Occipital lobe (tissue), 2 donors: ENCODE results near the gene TCFL5. TPM values are rescaled to one million over a fixed set of nuclear protein-coding genes. Genes with fewer than 3 reads are reported as not detected.
"Not testable (repeated sequence)": the region's sequence is repeated elsewhere in the genome, so short reads cannot be mapped to it uniquely, and the experiment has no call there.

Experiments
- DNase-seq: peaks from one replicate; lab custom pipeline; 2025; lab: John Stamatoyannopoulos, UW
- total RNA-seq: library from RNA; depleted of rRNA; stranded (reverse); fragments of >200 nt; gene quantifications from one replicate; pipeline ENCODE4 v1.2.3, GENCODE V29; 2014

TCFL5 gene
- total RNA-seq, 1 donor from 2014 or later = 12.3 TPM

DNA sequence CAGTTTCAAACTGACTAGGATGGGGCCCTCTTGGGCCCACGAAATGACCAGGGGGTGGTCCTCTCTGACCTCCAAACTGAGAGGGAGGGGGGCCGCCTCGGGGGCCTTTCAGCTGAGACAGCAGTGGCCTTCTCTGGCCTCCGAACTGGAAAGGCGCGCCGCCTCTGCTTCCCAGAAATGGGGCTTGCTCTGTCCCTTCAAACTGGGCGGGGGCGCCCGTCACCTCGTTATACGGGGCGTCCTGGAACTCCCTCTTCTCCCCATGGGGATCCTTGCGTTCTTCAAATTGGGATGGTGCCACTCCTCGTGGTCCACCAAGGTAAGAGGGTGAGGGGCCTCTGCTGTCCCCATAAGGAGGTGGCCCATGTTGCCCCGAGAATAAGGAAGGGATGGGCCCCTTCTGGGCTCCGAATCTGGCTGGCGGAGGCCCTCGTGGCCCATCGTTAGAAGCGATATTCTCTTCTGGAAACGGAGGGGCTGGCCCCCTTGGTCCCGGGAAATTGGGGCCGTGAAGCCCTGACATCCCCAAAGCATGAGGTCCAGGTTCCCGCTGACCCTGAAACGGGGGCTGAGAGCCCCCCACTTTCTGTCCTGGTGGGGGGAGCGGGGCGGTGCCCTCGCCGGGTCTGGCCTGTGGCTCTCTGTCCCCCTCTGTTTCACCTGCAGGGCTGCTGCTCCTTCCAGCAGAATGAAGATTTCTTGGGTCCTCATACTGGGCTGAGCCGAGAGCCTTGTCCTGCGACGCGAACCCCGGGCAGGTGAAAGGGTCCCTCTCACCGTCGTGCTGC, 18.7 kb upstream of the TCFL5 start:
- DNase-seq = no peak

DNA sequence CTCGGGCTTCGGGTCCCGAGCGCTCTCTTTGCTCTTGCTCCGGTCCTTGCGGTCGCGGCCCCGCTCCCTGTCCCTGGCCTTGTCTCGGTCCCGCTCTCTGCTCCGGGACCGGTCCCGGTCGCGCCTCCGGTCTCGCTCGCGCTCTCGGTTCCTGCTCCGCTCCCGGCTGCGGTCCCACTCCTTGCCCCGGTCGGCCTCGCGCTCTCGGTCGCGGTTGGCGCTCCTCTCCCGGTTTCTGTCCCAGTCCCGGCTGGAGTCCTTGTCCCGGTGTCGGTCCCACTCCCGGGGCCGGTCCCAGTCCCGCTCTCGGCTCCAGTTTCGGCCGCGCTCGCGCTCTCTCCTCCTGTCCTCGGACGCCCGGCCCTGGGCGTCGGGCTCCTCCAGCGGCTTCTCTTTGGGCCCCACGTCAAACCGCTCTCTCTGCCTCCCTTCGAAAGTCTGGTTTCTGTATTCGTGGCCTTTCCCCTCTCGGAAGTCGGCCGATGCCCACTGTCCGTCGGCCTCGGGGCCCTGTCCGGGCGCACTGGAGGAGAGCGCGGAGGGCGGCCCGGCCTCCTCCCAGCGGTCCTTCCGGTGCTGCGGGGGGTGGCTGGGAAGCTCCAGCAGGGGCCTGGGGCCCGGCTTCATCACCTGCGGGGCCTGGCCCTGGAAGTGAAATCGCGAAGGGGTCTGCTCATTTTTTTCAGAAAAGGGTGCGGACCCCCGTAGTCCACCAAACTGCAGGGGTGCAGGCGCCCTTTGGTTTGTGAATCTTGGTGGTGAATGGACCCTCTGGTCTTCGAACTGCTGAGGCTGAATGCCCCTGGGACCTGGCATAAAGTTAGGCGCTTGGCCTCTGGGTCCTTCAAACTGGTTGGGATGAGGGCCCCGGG, 17.9 kb upstream of the TCFL5 start:
- DNase-seq = no peak

DNA sequence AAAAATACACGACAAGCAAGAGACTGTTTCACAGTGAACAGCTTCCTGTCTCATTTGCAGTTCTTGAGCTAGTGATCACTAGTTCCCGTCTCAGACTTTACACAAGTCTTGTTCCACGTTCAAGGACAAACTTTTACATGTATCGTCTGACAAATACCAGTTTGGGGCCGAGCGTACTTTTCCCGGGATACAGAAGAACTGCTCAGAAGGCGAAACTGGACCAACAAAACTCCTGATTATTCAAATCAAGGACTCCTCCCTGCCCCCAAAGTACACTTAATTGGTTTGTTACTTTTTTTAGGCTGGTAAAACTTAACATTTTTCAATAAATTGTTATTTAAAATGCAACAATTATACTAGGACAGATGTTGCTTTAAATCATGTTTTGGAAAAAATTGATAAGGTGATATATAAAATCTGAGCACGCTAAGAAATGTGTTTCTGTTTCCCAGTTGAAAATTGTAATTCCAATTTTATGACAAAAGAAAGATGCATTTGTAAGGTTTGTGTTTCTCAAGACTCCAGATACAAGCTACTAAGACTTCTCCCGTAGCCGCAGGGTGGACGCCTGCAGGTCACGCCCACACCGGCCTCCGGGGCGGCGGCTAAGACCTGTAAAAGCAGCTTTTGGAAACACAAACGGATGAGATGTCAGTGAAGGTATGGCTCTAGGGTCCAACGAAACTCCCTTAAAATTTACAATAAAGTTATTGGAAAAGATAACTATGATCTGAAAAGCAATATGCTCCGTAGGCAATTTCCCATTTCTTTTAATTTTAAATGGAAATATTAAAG, 16.8 kb upstream of the TCFL5 start:
- no peak for DNase-seq

DNA sequence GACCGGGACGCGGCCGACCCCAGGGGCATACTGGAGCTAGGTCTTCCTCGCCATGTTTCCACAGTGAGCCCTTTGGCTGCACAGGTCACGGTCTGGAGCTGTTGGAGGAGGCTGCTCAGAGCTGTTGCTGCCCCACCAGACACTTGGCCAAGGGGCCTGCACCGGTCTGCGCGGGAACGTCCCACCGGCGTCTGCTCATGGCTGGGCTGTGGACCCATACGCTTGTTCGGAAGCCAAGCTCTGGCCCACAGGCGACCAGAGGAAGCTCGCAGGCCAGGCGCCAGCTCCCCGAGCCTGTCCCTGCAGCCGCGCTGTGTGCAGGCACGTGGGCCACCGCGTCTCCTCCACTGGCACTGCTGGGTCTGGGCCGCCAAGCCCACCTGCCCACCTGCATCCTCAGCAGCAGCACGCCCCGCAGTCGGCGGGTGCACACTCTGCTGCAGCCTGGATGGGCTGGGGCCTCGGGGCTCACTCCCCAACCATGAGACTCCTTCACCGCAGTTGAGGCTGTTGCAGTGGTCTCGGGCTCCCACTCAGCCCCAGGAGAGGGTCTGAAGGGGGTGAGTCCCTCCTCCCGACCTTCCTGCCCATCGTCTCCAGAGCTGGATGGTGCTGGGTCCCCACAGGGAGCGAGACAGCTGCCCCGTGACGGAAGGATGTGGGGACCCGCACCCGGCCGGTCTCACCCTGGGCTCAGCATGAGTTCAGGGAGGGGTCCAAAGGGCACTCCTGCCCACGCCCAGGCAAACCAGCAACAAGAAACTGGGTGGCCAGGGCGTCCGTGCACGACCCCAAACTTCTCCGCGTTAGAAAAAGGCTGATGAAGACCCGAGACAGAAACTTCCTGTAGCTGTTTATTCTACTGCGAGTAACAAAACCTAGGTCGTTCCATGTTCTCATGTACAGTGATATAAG, 15.5 kb upstream of the TCFL5 start:
- DNase-seq = no peak

DNA sequence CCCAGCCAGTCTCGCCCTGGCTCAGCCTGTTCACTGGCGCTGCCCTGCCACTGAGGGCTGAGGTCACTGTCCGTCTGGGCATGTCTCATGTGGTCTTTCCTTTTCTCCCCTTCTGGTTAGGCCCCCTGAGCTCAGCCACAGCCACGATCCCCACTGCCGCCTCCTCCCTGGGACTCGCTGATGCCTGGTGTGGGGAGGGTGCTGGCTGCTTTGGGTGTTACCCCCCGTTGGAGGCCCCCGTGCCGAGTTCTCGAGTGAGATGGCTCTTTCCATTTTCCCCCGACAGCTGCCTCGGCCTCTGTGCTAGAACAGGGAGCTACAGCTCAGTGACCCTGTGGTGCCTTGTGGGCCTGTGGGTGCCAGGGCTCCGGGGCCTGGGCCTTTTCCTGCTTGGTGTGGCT, 14.9 kb upstream of the TCFL5 start:
- no peak for DNase-seq

DNA sequence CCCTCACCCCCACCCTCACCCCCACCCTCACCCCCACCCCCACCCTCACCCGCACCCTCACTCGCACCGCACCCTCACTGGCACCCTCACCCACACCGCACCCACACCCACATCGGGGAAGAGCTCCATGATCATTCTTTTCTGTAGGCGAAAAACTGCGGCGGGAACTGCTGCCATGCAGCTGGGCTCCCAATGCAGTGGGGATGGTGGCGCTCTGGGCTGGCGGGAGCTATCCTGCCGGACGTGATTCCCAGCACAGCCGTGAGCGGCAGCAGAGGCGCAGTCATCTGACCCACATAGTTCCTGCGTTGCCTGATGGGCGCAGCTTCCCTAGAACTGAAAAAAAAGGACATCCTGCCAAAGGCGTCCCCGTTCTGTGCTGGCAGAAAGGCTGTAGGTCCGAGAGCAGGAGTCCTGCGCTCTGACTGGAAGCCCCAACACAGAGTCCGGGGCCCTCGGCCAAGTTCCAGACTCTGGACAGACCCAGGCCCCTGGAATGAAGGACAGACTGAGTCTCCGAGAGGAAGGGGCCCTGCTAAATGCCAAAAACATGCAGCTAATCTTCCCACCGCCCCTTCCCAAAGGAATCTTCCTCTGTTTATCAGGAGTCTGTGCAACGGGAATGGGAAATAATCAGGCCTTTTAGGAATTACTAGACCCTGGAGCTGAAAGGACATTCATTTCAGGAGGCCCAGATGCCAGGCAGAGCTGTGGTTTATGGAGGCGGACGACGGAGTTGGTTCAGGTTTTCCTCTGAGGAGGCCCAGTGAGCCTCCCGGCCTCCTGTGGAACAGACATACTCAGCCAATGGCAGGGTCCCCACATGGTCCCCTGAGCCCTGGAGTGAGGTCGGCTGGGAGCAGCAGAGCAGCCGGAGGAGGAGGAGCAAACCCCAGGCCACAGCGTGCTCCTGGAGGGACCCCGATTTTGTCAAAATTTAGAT, 14.1 kb upstream of the TCFL5 start:
- peak; percentile 74 for DNase-seq

DNA sequence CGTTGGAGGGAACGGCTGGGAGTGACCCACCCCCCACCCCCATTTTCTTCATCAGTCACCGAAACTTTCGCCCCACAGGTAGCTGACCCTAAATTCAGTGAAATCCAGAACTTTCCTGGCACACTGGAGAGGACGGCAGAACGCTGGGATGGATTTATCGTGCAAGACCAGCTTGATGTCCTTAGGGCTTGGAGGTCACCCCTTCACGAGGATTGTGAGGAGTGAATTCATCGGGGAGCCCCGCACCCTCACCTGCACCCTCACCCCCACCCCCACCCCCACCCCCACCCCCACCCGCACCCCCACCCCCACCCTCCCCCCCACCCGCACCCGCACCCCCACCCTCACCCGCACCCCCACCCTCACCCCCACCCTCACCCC, 13.3 kb upstream of the TCFL5 start:
- no peak for DNase-seq

DNA sequence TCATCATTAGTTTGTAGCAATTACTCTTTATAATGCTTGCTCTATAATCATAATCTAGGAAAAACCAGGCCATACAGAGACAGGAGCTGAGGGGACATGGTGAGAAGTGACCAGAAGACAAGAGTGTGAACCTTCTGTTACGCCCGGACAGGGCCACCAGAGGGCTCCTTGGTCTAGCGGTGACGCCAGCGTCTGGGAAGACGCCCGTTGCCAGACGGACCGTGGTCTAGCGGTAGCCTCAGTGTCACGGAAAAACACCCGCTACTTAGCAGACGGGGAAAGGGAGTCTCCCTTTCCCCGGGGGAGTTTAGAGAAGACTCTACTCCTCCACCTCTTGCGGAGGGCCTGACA, 12.0 kb upstream of the TCFL5 start:
- not testable (repeated sequence) for DNase-seq

DNA sequence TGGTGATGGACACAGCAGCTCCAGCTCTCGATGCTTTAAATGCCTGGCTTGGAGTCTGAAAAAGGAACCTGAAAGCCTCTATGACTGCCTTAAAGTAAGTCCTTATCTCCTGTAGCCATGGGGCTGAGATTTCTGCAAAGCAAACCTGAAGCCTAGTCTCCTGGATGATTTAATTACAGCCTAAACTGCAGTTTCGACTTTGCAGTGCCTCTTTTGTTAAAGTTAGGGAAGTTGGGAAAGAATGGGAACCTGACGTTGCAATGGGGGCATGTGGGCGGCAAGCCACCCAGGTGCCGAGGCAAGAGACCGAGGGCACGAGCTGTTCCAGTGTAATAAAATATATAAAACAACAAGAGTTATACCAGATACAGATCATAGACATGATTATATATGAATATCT, 11.7 kb upstream of the TCFL5 start:
- no peak for DNase-seq

DNA sequence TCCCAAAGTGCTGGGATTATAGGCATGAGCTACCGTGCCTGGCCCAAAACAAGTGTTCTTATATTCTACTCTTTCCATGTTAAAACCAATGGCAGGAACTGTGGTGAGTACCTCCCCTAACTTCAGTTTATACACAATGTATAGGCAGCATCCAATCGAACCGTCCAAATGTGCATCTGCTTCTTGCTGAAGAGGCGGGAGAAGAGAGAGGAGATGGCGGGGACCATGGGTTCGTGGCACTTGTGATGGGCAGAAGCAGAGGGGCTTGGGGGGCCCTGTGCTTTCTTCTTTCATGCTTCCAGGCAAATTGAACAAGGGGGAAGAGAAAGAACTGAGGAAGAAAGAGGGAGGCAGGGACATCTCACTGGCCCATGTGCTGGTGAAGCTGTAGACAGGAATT, 11.2 kb upstream of the TCFL5 start:
- DNase-seq = no peak

DNA sequence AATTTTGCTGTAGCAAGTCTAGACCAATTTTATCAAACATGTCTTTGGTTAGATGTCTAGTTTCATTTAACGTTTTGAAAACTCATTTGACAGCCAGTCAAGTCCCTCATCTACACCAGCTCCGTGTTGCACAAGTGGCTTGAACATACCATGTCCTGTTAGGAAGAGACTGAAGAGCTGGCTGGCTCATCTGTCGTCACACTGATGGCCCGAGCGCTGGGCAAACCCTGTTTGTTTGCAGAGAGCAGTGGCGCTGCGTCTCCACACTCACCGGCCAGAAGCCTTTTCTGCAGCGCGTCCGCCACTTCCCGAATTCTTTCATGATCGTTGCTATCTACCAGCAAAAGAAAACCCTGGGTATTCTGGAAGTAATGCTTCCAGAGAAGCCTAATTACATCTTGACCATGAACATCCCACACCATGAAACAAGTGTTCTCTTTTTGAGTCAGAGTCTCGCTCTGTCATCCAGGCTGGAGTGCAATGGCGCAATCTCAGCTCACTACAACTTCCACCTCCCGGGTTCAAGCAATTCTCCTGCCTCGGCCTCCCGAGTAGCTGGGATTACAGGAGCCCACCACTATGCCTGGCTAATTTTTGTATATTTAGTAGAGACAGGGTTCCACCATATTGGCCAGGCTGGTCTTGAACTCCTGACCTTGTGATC, 10.7 kb upstream of the TCFL5 start:
- no peak for DNase-seq

DNA sequence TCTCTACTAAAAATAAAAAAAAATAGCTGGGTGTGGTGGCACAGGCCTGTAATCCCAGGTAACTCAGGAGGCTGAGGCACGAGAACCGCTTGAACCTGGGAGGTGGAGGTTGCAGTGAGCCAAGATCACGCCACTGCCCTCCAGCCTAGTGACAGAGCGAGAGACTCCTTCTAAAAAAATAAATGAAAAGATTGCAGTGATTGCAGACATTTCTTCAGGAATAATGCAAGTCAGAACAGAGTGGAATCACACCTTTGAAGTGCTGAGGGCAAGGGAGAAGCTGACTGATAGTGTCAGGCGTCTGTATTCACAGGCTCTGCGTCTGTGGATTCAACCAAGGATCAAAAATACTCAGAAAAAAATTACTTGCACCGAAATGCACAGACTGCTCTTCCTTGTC, 2.6 kb upstream of the TCFL5 start:
- no peak for DNase-seq

DNA sequence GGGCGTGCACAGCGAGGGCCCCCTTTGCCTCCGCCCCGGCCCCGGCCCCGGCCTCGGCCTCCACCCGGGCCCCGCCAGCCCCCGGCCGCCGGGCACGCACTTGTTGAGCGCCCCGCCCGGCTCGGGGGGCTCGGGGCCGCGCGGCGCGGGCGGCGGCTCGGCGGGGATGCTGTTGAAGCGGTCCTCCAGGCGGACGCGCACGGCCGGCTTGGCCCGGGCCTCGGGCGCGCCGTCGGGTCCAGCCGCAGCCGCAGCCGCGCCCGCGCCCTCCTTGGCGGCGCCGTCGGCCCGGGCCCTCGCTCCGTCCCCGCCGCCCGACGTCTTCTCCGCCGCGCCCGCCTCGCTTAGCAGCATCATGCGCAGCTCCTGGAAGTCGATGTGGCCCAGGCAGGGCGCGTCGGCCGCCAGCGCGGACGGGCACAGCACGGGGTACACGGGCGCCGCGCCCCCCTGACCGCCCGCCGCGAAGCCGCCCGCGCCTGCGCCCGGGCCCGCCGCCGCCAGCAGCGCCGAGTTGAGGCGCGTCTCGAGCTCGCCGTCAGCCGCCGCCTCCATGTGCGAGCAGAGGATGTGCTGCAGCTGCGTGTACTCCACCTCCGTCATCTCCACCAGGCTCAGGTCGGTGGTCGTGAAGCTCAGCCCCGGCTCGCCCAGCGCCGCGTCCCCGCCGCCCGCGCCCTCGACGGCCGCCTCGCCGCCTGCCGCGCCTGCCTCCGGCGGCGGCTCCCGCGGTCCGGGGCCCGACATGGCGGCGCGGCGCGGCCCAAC, 514 bp downstream of the TCFL5 start:
- DNase-seq = no peak

DNA sequence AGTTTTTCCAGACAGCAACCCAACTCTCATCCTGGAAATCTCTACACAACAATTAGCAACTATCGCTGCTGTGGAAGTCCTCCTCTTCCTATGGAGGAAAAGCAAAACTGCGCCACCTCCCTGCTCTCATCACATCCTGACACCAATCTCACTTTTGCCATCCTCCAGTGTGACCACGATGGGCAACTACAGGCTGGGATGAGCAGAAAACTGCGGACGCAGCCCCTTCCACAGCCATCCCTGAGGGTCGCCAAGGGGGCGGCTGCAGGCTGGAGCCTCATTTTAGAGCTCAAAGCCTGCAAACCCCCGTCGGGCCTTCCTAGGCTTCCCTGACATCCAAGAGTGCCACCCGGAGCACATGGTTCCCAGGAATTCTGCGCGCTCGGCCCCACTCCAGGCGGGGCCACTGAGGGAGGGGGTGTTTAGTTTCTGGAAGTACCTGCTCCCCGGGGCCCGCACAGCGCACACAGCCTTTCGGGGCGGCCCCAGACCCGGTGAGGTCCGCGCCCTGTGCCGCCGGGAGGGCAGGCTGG, 1.2 kb downstream of the TCFL5 start:
- DNase-seq = no peak

DNA sequence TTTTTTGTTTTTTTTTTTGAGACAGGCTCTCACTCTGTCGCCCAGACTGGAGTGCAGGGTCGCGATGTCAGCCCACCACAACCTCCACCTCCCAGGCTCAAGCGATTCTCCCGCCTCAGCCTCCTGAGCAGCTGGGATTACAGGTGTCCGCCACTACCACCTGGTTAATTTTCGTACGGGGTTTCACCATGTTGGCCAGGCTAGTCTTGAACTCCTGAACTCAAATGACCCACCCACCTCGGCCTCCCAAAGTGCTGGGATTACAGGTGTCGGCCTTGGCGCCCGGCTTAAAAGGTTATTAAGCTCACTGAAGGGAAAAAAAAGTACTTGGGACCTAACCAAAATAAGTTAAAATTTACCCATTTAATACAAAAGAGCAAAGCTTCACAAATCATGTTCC, 1.9 kb downstream of the TCFL5 start:
- DNase-seq = no peak

DNA sequence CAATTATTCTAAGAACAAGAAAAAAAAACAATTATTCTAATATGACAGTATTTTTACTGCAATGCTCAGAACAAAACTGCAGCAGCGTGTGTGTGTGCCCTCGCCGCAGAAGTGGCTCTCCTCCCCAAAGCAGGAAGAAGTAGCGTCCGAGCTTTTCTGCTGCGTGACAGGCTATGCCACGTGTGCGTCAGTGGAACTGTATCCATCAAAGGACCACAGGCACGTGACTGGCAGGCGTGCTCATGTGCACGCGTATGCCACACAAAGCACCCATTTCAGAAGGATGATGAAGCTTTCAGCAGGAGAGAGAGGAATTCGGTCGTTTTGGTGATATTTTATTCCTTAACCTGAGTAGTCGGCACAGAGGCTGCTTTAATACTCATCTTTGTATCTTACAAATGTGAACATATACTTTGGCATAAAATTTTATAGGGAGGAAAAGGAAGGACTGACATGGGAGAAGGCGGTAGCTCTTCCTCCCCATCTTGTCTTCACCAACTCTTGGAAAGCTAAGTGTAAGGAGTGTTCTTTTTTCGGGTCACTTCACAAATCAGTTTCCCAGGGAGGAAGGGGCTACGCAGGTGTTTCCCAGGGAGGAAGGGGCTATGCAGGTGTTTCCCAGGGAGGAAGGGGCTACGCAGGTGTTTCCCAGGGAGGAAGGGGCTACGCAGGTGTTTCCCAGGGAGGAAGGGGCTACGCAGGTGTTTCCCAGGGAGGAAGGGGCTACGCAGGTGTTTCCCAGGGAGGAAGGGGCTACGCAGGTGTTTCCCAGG, 3.4 kb downstream of the TCFL5 start:
- peak; percentile 53 for DNase-seq

DNA sequence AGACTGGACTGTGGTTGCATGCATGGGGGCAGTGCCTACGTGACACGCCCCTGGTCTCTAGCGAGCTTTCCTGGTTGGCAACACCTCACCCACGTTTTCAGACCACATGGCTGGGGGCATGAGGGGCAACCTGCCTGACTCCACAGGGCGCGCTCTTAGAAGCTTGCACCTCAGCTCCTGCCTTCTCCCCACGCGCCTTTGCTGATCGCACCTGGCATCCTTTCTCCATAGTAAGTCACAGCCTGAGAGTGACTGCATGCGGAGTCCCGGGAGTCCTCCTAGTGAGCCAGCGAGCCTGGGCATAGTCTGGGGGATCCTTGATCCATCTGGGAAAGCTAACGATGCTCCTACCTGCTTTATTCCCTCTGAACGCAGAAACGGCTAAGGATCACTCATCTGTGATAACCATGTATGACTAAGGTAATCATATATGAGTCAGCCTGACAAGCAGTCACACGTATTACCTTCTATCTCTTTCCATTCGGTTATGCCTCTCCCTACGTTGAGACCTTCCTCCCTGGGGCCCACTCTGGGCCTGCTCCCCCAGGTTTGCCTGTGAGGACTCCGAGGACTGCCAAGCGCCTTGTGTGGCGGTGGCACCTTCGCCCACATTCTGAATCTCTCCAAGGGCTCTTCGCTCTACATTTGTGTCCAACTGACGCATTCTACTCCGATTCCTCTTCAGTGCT, 4.5 kb downstream of the TCFL5 start:
- DNase-seq = no peak
